GM19099 (cell line): Measurements from ENCODE around the gene PPP1R3F.
"Not testable (repeated sequence)": the region's sequence is repeated elsewhere in the genome, so short reads cannot be mapped to it uniquely, and the experiment has no call there.

ENCODE experiments used
- POLR2A ChIP-seq: IDR thresholded peaks from 3 replicates; pipeline ENCODE4 v1.6.1; 2011; ENCODE audit warnings: low read depth; ENCODE audit not compliant: insufficient read length; ENCODE audit errors: extremely low read depth

The PPP1R3F gene

GRCh38 chrX:49284212-49284611, 14.6 kb downstream of the PPP1R3F start:
- TF ChIP-seq POLR2A: no peak

GRCh38 chrX:49286136-49286535, 16.5 kb downstream of the PPP1R3F start:
- no peak for TF ChIP-seq POLR2A

- TF ChIP-seq POLR2A: no peak
These were observed 17.0 kb downstream of the PPP1R3F start for GRCh38 chrX:49286581-49286980.

- TF ChIP-seq POLR2A: no peak
These were observed 18.1 kb downstream of the PPP1R3F start for GRCh38 chrX:49287665-49288064.

- TF ChIP-seq POLR2A: no peak
These were observed 20.6 kb downstream of the PPP1R3F start for GRCh38 chrX:49290215-49290614.

- TF ChIP-seq POLR2A: no peak
These were observed 22.2 kb downstream of the PPP1R3F start for GRCh38 chrX:49291615-49292337.

GRCh38 chrX:49292400-49293362, 23.1 kb downstream of the PPP1R3F start:
- no peak for TF ChIP-seq POLR2A

GRCh38 chrX:49300703-49301102, 31.1 kb downstream of the PPP1R3F start:
- no peak for TF ChIP-seq POLR2A

GRCh38 chrX:49303346-49303745, 33.8 kb downstream of the PPP1R3F start, which contains the start of gene GAGE10:
TSS of gene GAGE10 (plus strand) at chrX:49303646. CDS start at chrX:49304860, 1,214 bp downstream.
- TF ChIP-seq POLR2A: no peak

GRCh38 chrX:49308604-49309269, 39.1 kb downstream of the PPP1R3F start:
- TF ChIP-seq POLR2A: no peak

GRCh38 chrX:49309401-49309981, 39.9 kb downstream of the PPP1R3F start:
- TF ChIP-seq POLR2A: no peak

GRCh38 chrX:49310371-49310770, 40.8 kb downstream of the PPP1R3F start:
- no peak for TF ChIP-seq POLR2A

GRCh38 chrX:49312176-49312575, 42.6 kb downstream of the PPP1R3F start:
- TF ChIP-seq POLR2A: no peak

- no peak for TF ChIP-seq POLR2A
These were observed 46.5 kb downstream of the PPP1R3F start for GRCh38 chrX:49316085-49316484.

- not testable (repeated sequence) for TF ChIP-seq POLR2A
These were observed 52.1 kb downstream of the PPP1R3F start, which contains the start of gene GAGE12J for GRCh38 chrX:49321737-49322136. TSS of gene GAGE12J (plus strand) at chrX:49322037. CDS start at chrX:49323194, 1,157 bp downstream.

GRCh38 chrX:49331282-49331681, 61.7 kb downstream of the PPP1R3F start, which contains the start of gene GAGE13:
TSS of gene GAGE13 (plus strand) at chrX:49331582. CDS start at chrX:49332738, 1,156 bp downstream.
- TF ChIP-seq POLR2A: not testable (repeated sequence)
